PC-9 (cell line): ENCODE data around the gene NUMB. TPM values are rescaled to one million over a fixed set of nuclear protein-coding genes. Genes with fewer than 3 reads are reported as not detected.

ENCODE experiments used
- BruUV-seq: library from RNA; stranded (reverse); fragments of 400-500 nt; replicated peaks from 2 replicates; lab custom pipeline; 2021; lab: Mats Ljungman, UMichigan
- CTCF ChIA-PET: fragments of 300-600 bp; sonication (Branson Sonifier 250); formaldehyde crosslinking; loops from one replicate; lab custom pipeline; 2022; ENCODE audit warnings: antibody characterized with exemption; lab: Charles Lee
- POLR2A ChIA-PET: fragments of 300-600 bp; sonication (Branson Sonifier 250); formaldehyde crosslinking; loops from one replicate; lab custom pipeline; 2022; ENCODE audit warnings: antibody characterized with exemption; ENCODE audit not compliant: unreplicated experiment; lab: Charles Lee
- DNase-seq, 2 experiments: peaks; one replicate each; pipeline versions ENCODE4 v3.0.0 to v3.0.0-alpha.2; 2015 to 2022; ENCODE audit warnings: mixed read lengths in 1 of 2
- H2AFZ ChIP-seq: fragments of 200-600 bp; sonication (generic); 2 replicates; pipeline ENCODE4 v1.8.1; 2017; ENCODE audit warnings: antibody characterized with exemption
- H3F3A ChIP-seq: fragments of 200-600 bp; sonication (generic); 2 replicates; pipeline ENCODE4 v1.8.1; 2017; ENCODE audit warnings: antibody characterized with exemption, mild to moderate bottlenecking, low read depth; ENCODE audit not compliant: insufficient read depth
- H3K27ac ChIP-seq: fragments of 200-600 bp; sonication (generic); 2 replicates; pipeline ENCODE4 v1.6.1; 2016; ENCODE audit warnings: mixed run types
- H3K27me3 ChIP-seq: fragments of 200-600 bp; sonication (generic); 2 replicates; pipeline ENCODE4 v1.6.1; 2016; ENCODE audit warnings: low read depth, mixed run types; ENCODE audit not compliant: insufficient read depth
- H3K36me3 ChIP-seq: fragments of 200-600 bp; sonication (generic); 2 replicates; pipeline ENCODE4 v1.6.1; 2016; ENCODE audit warnings: low read depth, mixed run types
- H3K4me1 ChIP-seq: fragments of 200-600 bp; sonication (generic); replicated peaks from 2 replicates; pipeline ENCODE4 v1.6.1; 2016; ENCODE audit warnings: mixed run types; ENCODE audit not compliant: insufficient read depth
- H3K4me2 ChIP-seq: fragments of 200-600 bp; sonication (generic); 2 replicates; pipeline ENCODE4 v1.6.1; 2017; ENCODE audit warnings: mixed run types
- H3K4me3 ChIP-seq: fragments of 200-600 bp; sonication (generic); 2 replicates; pipeline ENCODE4 v1.6.1; 2016; ENCODE audit warnings: mixed run types
- H3K79me2 ChIP-seq: fragments of 200-600 bp; sonication (generic); 2 replicates; pipeline ENCODE4 v1.6.1; 2017; ENCODE audit warnings: low read depth, mixed run types
- H3K9me2 ChIP-seq: fragments of 200-600 bp; sonication (generic); 2 replicates; pipeline ENCODE4 v1.8.1; 2017; ENCODE audit warnings: mild to moderate bottlenecking; ENCODE audit not compliant: insufficient read depth
- H3K9me3 ChIP-seq: fragments of 200-600 bp; sonication (generic); 2 replicates; pipeline ENCODE4 v1.8.1; 2016; ENCODE audit warnings: low read depth; ENCODE audit not compliant: insufficient read depth
- H4K20me1 ChIP-seq: fragments of 200-600 bp; sonication (generic); 2 replicates; pipeline ENCODE4 v1.8.1; 2017; ENCODE audit not compliant: insufficient read depth
- EZH2 ChIP-seq: fragments of 200-600 bp; sonication (generic); IDR thresholded peaks from 2 replicates; pipeline ENCODE4 v1.8.0; 2017; ENCODE audit warnings: antibody characterized with exemption, low read depth
- intact Hi-C: fragments of 100-400 bp; cut with micrococcal nuclease; formaldehyde crosslinking; loops from one replicate; pipeline ENCODE4 v1.10.0; 2022; ENCODE audit not compliant: unreplicated experiment
- total RNA-seq: library from RNA; stranded (reverse); gene quantifications from 2 replicates; pipeline ENCODE4 v1.2.3, GENCODE V29; 2021
- TF ChIP-seq, protein P1 (sequence below): fragments of 200-600 bp; sonication (generic); conservative IDR thresholded peaks from 2 replicates; pipeline ENCODE4 v1.6.1; 2017; ENCODE audit warnings: mixed run types, antibody characterized with exemption, mild to moderate bottlenecking, moderate library complexity

Gene NUMB
- total RNA-seq, 1 experiment from 2014 or later = 64.5 TPM

- intact Hi-C loops = no loop called here
- ChIA-PET POLR2A (no interaction called here), CTCF (interaction anchor here (0.6 kb wide), 1 partner anchor 281 kb away, joined by 4 read pairs; no protein-coding TSS in a partner anchor)
Measured at GRCh38 chr14:73333031-73333430, 125.3 kb downstream of the NUMB start.

DNA sequence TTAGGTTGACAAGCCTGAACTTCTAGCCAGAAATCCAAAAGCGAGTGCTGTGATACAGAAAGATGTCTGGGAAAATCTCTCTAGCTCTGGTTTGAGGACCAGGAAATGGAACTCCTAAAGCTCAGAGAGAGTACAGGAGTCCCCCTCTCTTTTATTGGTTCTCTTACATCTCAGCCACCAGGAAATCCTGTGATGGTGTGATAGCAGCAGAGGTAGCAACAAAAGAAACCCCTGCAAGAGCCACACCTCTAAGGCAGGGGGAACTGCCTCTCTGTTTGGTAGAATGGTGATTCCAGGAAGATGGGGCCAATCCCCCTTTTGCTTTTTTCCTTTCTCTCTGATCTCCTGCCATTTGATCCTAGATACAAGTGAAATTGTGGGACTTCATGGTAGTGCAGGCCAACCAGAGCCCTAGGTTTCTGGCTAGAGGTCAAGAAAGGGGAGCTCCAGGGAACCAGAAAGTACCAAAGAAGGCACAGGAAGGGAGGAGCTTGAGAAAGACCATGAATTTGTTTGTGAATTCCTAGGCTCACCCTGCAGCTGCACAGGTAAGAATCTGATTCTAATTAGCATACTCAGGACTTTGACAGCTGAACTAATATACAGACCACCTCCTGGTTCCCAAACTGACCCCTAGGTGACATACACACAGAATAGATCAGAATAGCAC lies 132.6 kb downstream of the NUMB start:
- no peaks in the 10 kb centered on the region; the same call in 1 of the 2 replicates for H3K9me3 ChIP-seq
- intact Hi-C loops = no loop called here
- H3K4me3 ChIP-seq = no peak overlapping the region
- no peak overlapping the region for H3K27ac ChIP-seq
- H3K4me1 ChIP-seq = no peaks in the 10 kb centered on the region
- TF ChIP-seq, protein P1, sequence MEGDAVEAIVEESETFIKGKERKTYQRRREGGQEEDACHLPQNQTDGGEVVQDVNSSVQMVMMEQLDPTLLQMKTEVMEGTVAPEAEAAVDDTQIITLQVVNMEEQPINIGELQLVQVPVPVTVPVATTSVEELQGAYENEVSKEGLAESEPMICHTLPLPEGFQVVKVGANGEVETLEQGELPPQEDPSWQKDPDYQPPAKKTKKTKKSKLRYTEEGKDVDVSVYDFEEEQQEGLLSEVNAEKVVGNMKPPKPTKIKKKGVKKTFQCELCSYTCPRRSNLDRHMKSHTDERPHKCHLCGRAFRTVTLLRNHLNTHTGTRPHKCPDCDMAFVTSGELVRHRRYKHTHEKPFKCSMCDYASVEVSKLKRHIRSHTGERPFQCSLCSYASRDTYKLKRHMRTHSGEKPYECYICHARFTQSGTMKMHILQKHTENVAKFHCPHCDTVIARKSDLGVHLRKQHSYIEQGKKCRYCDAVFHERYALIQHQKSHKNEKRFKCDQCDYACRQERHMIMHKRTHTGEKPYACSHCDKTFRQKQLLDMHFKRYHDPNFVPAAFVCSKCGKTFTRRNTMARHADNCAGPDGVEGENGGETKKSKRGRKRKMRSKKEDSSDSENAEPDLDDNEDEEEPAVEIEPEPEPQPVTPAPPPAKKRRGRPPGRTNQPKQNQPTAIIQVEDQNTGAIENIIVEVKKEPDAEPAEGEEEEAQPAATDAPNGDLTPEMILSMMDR = no peak
- no peak for TF ChIP-seq EZH2
- H3K4me2 ChIP-seq = no peak overlapping the region
- no peaks in the 10 kb centered on the region for H3F3A ChIP-seq
- no peaks in the 10 kb centered on the region for H3K27me3 ChIP-seq
- POLR2A ChIA-PET = interaction anchor here (0.7 kb wide), 1 partner anchor 11 kb away, joined by 3 read pairs; no protein-coding TSS in a partner anchor
- DNase-seq = no peak
- CTCF ChIA-PET = no interaction called here
- no peaks in the 10 kb centered on the region for H3K9me2 ChIP-seq
- no peak overlapping the region for H2AFZ ChIP-seq
- H4K20me1 ChIP-seq = no peaks in the 10 kb centered on the region
- BruUV-seq = no TSS peak
- no peaks in the 10 kb centered on the region for H3K36me3 ChIP-seq
- H3K79me2 ChIP-seq = no peaks in the 10 kb centered on the region

More at GRCh38 chr14:73333031-73333430, 125.3 kb downstream of the NUMB start:
- H3K79me2 ChIP-seq = no peaks in the 10 kb centered on the region
- no peaks in the 10 kb centered on the region; the same call in 1 of the 2 replicates for H4K20me1 ChIP-seq
- H3K4me2 ChIP-seq = no peak overlapping the region
- H3K27me3 ChIP-seq = no peaks in the 10 kb centered on the region
- no peak overlapping the region for H3K4me3 ChIP-seq
- no peak overlapping the region for H3K27ac ChIP-seq
- H3K4me1 ChIP-seq = no peaks in the 10 kb centered on the region
- no peak overlapping the region for H2AFZ ChIP-seq
- TF ChIP-seq, protein P1 = no peak
- TF ChIP-seq EZH2 = no peak
- no TSS peak for BruUV-seq
- no peak for DNase-seq
- no peaks in the 10 kb centered on the region for H3K36me3 ChIP-seq
- H3K9me2 ChIP-seq = no peaks in the 10 kb centered on the region
- no peaks in the 10 kb centered on the region for H3F3A ChIP-seq
- no peaks in the 10 kb centered on the region; the same call in 1 of the 2 replicates for H3K9me3 ChIP-seq

DNA sequence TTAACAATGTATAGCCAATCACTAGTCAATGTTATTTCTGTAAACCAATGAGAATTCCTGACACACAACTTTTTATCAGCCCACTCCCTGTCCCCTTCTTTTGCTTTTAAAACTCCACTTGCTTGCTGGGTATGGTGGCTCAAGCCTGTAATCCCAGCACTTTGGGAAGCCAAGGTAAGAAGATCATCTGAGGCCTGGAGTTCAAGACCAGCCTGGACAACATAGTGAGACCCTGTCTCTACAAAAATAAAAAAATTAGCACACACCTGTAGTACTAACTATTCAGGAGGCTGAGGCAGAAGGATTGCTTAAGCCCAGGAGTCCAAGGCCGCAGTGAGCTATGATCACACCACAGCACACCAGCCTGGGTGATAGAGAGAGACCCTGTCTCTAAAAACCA lies 133.3 kb downstream of the NUMB start:
- no peaks in the 10 kb centered on the region for H3K79me2 ChIP-seq
- no peak overlapping the region for H3K4me2 ChIP-seq
- H3K27me3 ChIP-seq = no peaks in the 10 kb centered on the region
- H3K27ac ChIP-seq = no peak overlapping the region
- no peaks in the 10 kb centered on the region for H3K4me1 ChIP-seq
- no peaks in the 10 kb centered on the region for H3F3A ChIP-seq
- no peaks in the 10 kb centered on the region for H3K36me3 ChIP-seq
- H3K9me3 ChIP-seq = no peaks in the 10 kb centered on the region; the same call in 1 of the 2 replicates
- BruUV-seq = no TSS peak
- ChIA-PET CTCF (no interaction called here), POLR2A (interaction anchor here (0.7 kb wide), 1 partner anchor 11 kb away, joined by 3 read pairs; no protein-coding TSS in a partner anchor)
- no peaks in the 10 kb centered on the region for H3K9me2 ChIP-seq
- H4K20me1 ChIP-seq = no peaks in the 10 kb centered on the region
- intact Hi-C loops = no loop called here
- TF ChIP-seq, protein P1 = no peak
- no peak for TF ChIP-seq EZH2
- no peak for DNase-seq
- H3K4me3 ChIP-seq = no peak overlapping the region
- H2AFZ ChIP-seq = no peak overlapping the region
